BJ (cell line): ENCODE results near the gene SUPV3L1. TPM values are rescaled to one million over a fixed set of nuclear protein-coding genes. Genes with fewer than 3 reads are reported as not detected.
"Not testable (repeated sequence)": the region's sequence is repeated elsewhere in the genome, so short reads cannot be mapped to it uniquely, and the experiment has no call there.

Experiments
- CTCF ChIA-PET: fragments of 350-600 bp; formaldehyde crosslinking; extraction: SDS; loops from one replicate; lab custom pipeline; 2021; ENCODE audit warnings: antibody characterized with exemption, inconsistent platforms; lab: Yijun Ruan, JAX
- POLR2A ChIA-PET: fragments of 300-600 bp; sonication (Branson Sonifier 250); formaldehyde crosslinking; extraction: SDS; loops from one replicate; lab custom pipeline; 2021; ENCODE audit warnings: antibody characterized with exemption; lab: Charles Lee
- DNase-seq: peaks from one replicate; pipeline ENCODE4 v3.0.0-alpha.2; 2011; ENCODE audit warnings: low read depth
- H3K27me3 ChIP-seq: 2 replicates; pipeline ENCODE4 v1.6.0; 2011; ENCODE audit warnings: low read length; ENCODE audit not compliant: control insufficient read depth, insufficient read depth
- H3K36me3 ChIP-seq: 2 replicates; pipeline ENCODE4 v1.5.1; 2011; ENCODE audit warnings: low read length; ENCODE audit not compliant: control insufficient read depth, insufficient read depth
- H3K4me3 ChIP-seq: 2 replicates; pipeline ENCODE4 v1.5.1; 2011; ENCODE audit warnings: low read depth, mild to moderate bottlenecking, control low read depth, low read length
- CTCF ChIP-seq: IDR thresholded peaks from 2 replicates; pipeline ENCODE4 v1.5.1; 2011; ENCODE audit warnings: low read depth, mild to moderate bottlenecking, control low read depth, inconsistent platforms, low read length, moderate library complexity; ENCODE audit not compliant: insufficient read depth
- polyA minus RNA-seq: library from RNA; depleted of rRNA, polyadenylated mRNA; stranded (reverse); fragments of >200 nt; gene quantifications from 2 replicates; pipeline ENCODE4 v1.2.3, GENCODE V29; 2011; rRNA and poly(A)+ RNA removed
- polyA plus RNA-seq: library from polyadenylated mRNA; depleted of rRNA; stranded (reverse); fragments of >200 nt; gene quantifications from 2 replicates; pipeline ENCODE4 v1.2.3, GENCODE V29; 2011; rRNA removed

SUPV3L1 gene
- polyA plus RNA-seq (17.1 and 26.0 TPM in 2 replicates), polyA minus RNA-seq (18.1 and 20.3 TPM in 2 replicates)

- Histone ChIP-seq H3K36me3 (peaks cover 3% of the 10 kb centered on the region), H3K4me3 (peak within 1 kb of the TSS; percentile 97), H3K27me3 (no peaks in the 10 kb centered on the region)
- POLR2A ChIA-PET: no interaction called here
- CTCF ChIA-PET: no interaction called here
- no peak for TF ChIP-seq CTCF
- DNase-seq: peak; percentile 83
Measured at GRCh38 chr10:69179743-69180524, at the start of gene SUPV3L1. SUPV3L1 (plus strand) TSS chr10:69180234; CDS start chr10:69180292, 58 bp downstream.

- 0 out of 2 replicates have a peak, but pooled peaks cover 2% of the 10 kb centered on the region for H3K36me3 ChIP-seq
- H3K4me3 ChIP-seq: no peak overlapping the region
- TF ChIP-seq CTCF: no peak
- ChIA-PET CTCF (no interaction called here), POLR2A (no interaction called here)
- no peak for DNase-seq
- H3K27me3 ChIP-seq: no peaks in the 10 kb centered on the region
Measured at GRCh38 chr10:69130251-69130650, 49.8 kb upstream of the SUPV3L1 start.

GRCh38 chr10:69139961-69140360 lies 40.1 kb upstream of the SUPV3L1 start:
- H3K27me3 ChIP-seq: no peaks in the 10 kb centered on the region
- no peak for TF ChIP-seq CTCF
- no peak for DNase-seq
- H3K36me3 ChIP-seq: peaks cover 1% of the 10 kb centered on the region; the same call in 1 of the 2 replicates
- no peak overlapping the region for H3K4me3 ChIP-seq
- ChIA-PET CTCF (no interaction called here), POLR2A (no interaction called here)

- ChIA-PET POLR2A (no interaction called here), CTCF (no interaction called here)
- Histone ChIP-seq H3K4me3 (no peak overlapping the region), H3K27me3 (no peaks in the 10 kb centered on the region), H3K36me3 (peaks cover under 1% of the 10 kb centered on the region; the same call in 1 of the 2 replicates)
- TF ChIP-seq CTCF: no peak
- no peak for DNase-seq
Measured at GRCh38 chr10:69141304-69141703, 38.7 kb upstream of the SUPV3L1 start.

- H3K36me3 ChIP-seq, CTCF ChIA-PET, POLR2A ChIA-PET: not testable (repeated sequence)
Measured at GRCh38 chr10:69142074-69142473, 38.0 kb upstream of the SUPV3L1 start.

More at GRCh38 chr10:69142074-69142473, 38.0 kb upstream of the SUPV3L1 start:
- H3K27me3 ChIP-seq, H3K4me3 ChIP-seq, DNase-seq: not testable (repeated sequence)
